Inferior parietal cortex (tissue), 1 donor: Measurements from ENCODE around the gene LRP11.
"Not testable (repeated sequence)": the region's sequence is repeated elsewhere in the genome, so short reads cannot be mapped to it uniquely, and the experiment has no call there.

Experiments used
- DNase-seq: peaks from one replicate; pipeline ENCODE4 v3.0.0-alpha.2; 2016; ENCODE audit errors: extremely low spot score

LRP11 gene, protein sequence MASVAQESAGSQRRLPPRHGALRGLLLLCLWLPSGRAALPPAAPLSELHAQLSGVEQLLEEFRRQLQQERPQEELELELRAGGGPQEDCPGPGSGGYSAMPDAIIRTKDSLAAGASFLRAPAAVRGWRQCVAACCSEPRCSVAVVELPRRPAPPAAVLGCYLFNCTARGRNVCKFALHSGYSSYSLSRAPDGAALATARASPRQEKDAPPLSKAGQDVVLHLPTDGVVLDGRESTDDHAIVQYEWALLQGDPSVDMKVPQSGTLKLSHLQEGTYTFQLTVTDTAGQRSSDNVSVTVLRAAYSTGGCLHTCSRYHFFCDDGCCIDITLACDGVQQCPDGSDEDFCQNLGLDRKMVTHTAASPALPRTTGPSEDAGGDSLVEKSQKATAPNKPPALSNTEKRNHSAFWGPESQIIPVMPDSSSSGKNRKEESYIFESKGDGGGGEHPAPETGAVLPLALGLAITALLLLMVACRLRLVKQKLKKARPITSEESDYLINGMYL

DNA sequence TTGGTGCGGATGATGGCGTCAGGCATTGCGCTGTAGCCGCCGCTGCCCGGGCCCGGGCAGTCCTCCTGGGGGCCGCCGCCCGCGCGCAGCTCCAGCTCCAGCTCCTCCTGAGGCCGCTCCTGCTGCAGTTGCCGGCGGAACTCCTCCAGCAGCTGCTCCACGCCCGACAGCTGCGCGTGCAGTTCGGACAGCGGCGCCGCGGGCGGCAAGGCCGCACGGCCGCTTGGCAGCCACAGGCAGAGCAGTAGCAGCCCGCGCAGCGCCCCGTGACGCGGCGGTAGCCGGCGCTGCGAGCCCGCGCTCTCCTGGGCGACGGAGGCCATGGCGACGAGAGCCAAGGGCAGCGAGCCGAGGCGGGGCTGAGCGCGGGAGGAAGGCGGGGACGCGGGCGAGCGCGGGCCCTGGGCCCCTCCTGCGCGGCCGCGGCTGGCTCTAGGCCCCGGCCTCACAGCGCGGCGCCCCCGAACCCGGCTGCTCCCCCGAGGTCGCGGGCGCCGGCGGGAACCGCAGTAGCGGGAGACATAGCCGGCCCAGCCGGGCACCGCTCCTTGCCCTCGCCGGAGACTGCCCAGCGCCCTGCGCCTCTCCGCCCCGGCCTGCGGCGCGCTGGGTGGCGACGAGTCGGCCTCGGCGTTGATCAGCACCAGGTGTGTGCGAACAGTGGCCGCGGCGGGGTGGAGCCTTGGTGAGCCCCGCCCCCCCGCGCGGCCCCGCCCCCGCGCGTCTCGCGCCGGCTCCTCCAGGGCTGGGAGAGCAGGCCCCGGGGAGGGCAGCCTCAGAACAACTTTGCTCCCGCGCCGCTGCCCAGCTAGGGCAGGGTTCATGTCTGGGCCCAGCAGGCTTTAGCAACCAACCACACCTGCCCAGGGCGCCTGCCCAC is at the start of gene LRP11:
LRP11 (minus strand) TSS at position 662 of the 880 bp plus-strand sequence; CDS start at position 323, 339 bp downstream.
- peak; percentile 72 for DNase-seq

DNA sequence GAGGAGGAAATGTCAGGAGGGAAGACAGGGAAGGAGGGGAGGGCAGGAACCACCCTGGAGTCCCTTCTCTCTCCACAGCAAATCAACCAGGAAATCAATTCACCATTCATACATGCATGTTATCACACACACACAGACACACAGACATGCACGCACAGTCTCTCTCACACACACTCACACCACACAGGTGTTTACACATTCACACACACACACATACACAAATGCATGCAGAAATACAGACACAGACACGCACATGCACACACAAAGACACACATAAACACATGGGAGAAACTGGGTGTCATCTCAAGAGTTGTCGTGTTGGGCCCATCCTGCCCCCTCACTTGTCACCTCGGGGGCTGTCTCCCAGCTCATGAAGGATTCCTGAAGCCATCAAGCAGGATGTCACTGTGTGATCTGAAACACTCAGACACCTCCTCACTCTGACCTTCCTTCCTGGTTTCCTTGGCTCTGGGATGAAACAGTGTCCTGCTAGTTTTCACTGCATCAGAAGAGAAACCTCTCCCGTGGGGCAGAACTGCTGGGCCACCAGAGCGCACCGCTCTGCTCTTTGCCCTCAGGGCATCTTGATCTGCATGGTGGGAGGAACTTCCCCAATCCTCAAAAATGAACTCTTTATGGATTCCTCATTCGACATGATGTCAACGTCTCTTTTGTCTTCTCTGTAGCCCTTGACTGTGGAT is 49.5 kb upstream of the LRP11 start:
- DNase-seq, result no peak

GRCh38 chr6:149913085-149913484 is 48.9 kb upstream of the LRP11 start:
- DNase-seq, result no peak

DNA sequence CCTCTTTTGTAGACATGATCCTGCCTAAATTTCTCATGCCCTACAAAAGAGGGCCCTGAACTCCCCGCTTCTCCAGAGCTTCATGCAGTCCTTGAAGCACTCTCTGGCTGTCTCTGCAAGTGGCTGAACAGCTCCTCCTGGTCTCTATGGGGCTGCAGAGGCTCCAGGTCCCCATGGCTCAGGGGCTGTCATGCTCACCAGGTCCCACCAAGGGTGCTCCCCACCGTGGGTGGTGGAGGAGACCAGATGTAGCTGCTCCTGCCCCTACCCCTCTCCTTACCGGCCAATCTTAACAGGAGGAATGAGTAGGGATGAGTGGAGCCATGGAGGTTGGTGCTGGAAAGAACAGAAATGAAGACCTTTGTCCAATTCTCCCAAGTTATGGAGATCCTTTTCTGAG is 48.5 kb upstream of the LRP11 start:
- DNase-seq, result not testable (repeated sequence)

GRCh38 chr6:149910721-149911151 is 46.6 kb upstream of the LRP11 start:
- DNase-seq, result no peak

GRCh38 chr6:149909701-149910470 is 45.7 kb upstream of the LRP11 start:
- DNase-seq, result no peak

DNA sequence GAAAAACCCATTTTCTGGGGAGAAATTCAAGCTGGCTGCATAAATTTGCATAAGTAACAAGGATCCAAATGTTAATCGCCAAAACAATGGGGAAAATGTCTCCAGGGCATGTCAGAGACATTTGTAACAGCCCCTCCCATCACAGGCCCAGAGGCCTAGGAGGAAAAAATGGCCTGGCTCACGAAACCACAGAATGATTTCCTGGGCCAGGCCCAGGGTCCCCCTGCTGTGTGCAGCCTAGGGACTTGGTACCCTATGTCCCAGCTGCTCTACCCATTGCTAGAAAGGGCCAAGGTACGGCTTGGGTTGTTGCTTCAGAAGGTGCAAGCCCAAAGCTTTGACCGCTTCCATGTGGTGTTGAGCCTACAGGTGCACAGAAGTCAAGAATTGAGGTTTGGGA is 44.3 kb upstream of the LRP11 start:
- DNase-seq, result not testable (repeated sequence)

DNA sequence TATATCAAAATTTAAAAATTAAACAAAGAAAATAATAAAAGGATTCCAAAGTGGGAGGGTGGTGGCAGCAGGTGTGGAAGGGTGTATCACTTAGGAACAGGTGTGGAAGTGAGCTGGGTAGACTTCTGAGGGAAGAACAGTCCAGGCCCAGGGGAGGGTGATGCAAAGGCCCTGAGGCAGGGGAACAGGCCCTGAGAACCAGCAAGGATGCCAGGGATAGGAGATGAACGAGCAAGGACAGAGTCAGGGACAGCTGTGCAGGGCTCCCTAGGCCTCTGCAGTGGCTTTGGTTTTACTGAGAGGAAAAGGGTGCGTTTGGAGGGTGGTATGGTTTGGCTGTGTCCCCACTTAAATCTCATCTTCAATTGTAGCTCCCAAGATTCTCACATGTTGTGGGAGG is 43.2 kb upstream of the LRP11 start:
- no peak for DNase-seq

- DNase-seq, result no peak
Measured at GRCh38 chr6:149906405-149906804, 42.2 kb upstream of the LRP11 start.

- DNase-seq, result no peak
Measured at GRCh38 chr6:149905911-149906371, 41.8 kb upstream of the LRP11 start.

GRCh38 chr6:149905371-149905910 is 41.3 kb upstream of the LRP11 start:
- DNase-seq, result no peak

- DNase-seq, result no peak
Measured at GRCh38 chr6:149904661-149905370, 40.7 kb upstream of the LRP11 start.

GRCh38 chr6:149903938-149904611 is 39.9 kb upstream of the LRP11 start:
- DNase-seq, result no peak

DNA sequence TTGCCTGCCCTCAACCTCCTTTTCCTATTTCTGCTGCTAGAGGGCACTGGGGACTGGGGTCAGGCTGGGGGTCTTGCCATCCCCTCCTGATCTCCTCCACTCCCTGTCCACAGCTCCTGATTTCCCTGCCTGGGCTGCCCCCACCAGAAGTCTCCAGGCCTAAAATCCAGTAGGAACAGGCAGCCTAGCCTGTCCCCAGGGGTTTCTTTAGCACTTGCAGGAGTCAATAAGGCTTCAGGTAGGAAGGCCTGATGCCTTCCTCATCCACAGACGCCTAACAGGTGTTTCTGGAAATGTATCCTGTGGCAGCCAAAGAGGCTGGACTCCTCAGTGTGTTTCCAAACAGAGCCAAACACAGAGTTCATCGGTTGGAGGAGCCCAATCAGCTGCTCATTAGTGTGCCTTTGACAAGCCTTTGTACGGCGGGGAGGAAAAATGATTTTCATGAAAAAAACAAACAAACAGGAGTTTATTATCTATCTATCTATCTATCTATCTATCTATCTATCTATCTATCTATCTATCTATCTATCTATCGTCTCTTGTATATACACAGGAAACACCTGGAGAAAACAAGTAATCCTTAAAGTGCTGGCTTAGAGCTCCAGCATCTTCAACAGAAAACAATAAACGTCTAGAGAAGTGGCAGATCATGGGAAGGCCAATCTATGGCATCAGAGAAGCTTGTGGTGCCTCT is 37.4 kb upstream of the LRP11 start:
- no peak for DNase-seq

DNA sequence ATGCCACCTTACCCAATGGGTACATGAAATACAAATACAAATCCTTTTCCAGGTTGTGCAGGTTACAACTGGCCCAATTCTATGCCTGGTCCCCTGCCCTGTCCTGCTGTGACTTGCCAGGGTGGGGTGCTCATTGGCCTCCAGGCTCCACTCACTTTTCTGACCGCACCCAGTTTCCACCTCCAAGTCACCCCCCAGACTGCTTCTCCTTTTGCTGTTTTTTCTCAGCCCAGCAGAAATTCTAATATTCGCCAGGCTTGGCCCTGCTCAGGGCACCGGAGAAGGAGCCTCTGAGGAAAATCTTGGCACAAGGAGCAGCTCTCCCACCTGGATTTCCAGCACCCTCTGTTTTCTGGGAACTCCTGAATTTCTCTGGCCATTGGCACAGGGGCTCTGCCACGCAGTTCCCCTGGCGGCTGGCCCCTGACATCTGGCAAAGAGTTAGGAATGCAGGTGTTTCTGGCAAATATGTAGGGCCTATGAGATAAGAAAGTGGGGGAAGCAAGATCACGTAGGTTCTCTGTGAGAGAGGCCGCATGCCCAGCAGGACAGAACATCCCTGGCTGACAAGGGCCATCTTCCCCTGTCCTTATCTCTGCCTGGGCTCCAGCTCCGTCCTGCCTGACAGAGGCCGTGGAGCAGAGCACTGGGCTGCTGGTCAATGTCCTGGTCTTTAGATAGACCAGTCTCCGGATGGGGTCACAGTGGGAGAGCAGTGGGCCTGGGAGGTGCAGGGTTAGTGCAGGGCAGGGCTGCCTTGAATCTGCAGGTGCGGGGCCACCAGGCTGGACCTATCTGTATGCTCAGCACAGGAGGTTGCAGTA is 36.7 kb upstream of the LRP11 start:
- no peak for DNase-seq

DNA sequence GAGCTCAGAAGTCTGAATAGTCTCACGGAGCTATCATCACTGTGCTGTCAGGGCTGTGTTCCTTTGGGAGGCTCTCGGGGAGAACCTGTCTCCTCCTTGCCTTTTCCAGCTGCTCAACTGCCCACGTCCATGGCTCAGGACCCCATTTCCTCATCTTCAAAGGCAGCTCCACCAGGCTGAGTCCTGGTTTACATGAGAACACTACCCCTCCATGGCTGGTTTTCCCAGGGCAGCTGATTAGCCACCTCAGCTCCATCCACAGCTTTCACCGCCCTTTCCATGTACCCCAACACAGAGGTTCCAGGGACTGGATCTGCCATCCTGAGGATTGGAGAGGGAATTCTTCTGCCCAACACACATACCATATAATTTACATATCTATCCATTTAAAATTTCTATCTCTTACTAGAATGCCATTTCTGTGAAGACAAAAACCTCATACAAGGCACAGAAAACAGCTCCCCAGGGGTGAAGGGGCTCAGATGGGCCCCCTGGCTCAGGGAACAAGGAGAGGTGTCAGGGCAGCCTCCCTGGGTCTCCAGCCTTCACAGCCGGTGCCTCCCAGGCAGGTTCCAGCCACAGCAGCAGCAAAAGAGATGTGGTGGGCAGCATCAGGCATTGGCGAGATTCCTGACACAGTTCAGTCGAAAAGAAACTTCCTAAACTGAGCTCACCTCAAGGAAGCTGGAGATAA is 35.9 kb upstream of the LRP11 start:
- no peak for DNase-seq

GRCh38 chr6:149899486-149899885 is 35.3 kb upstream of the LRP11 start:
- DNase-seq, result no peak
